Epithelial cell of proximal tubule (primary cell): ENCODE data around the gene MXRA7. TPM values are rescaled to one million over a fixed set of nuclear protein-coding genes. Genes with fewer than 3 reads are reported as not detected.

Experiments
- DNase-seq: peaks from one replicate; pipeline ENCODE4 v3.0.0-alpha.2; 2011; ENCODE audit warnings: low read depth
- H3K4me3 ChIP-seq: 2 replicates; pipeline ENCODE4 v1.5.1; 2011; ENCODE audit warnings: low read depth, mild to moderate bottlenecking, low read length
- CTCF ChIP-seq: conservative IDR thresholded peaks from 2 replicates; pipeline ENCODE4 v1.5.1; 2012; ENCODE audit warnings: low read depth, mild to moderate bottlenecking, low read length
- total RNA-seq: library from RNA; depleted of rRNA; stranded (reverse); fragments of >200 nt; gene quantifications from 2 replicates; pipeline ENCODE4 v1.2.3, GENCODE V29; 2015

The MXRA7 gene
- total RNA-seq, 1 donor from 2014 or later, result 167 TPM

GRCh38 chr17:76676629-76677028 is 34.1 kb downstream of the MXRA7 start:
- H3K4me3 ChIP-seq, result no peak overlapping the region
- TF ChIP-seq CTCF, result no peak

GRCh38 chr17:76675648-76676047 is 35.1 kb downstream of the MXRA7 start:
- TF ChIP-seq CTCF, result no peak
- no peak overlapping the region for H3K4me3 ChIP-seq
- no peak for DNase-seq

More at GRCh38 chr17:76676629-76677028, 34.1 kb downstream of the MXRA7 start:
- no peak for DNase-seq

GRCh38 chr17:76674600-76674999 is 36.2 kb downstream of the MXRA7 start:
- no peak for DNase-seq
- TF ChIP-seq CTCF, result no peak

GRCh38 chr17:76673729-76674128 is 37.0 kb downstream of the MXRA7 start:
- no peak overlapping the region for H3K4me3 ChIP-seq
- DNase-seq, result no peak
- no peak for TF ChIP-seq CTCF

More at GRCh38 chr17:76674600-76674999, 36.2 kb downstream of the MXRA7 start:
- no peak overlapping the region for H3K4me3 ChIP-seq

- H3K4me3 ChIP-seq, result no peak overlapping the region
- no peak for DNase-seq
- TF ChIP-seq CTCF, result no peak
These were observed 37.9 kb downstream of the MXRA7 start for GRCh38 chr17:76672892-76673291.

- peak overlapping the region; percentile 67 for H3K4me3 ChIP-seq
- no peak for DNase-seq
- TF ChIP-seq CTCF, result no peak
These were observed 38.4 kb downstream of the MXRA7 start for GRCh38 chr17:76672270-76672851.

GRCh38 chr17:76671912-76672262 is 38.9 kb downstream of the MXRA7 start:
- no peak for TF ChIP-seq CTCF
- H3K4me3 ChIP-seq, result peak overlapping the region; percentile 67
- no peak for DNase-seq
